Natural killer cell (primary cell): Measurements from ENCODE around the gene SH2D5. TPM values are rescaled to one million over a fixed set of nuclear protein-coding genes. Genes with fewer than 3 reads are reported as not detected.

Source experiments
- ATAC-seq, 3 donors: fragments of 150-1000 bp in 2 of 3; fragments of 200-7000 bp in 1 of 3; cut with Tn5 transposase; 1 replicate in 1 of 3; 2 replicates in 2 of 3; pipeline ENCODE4 v1.10.0; 2021; ENCODE audit warnings: mild to moderate bottlenecking in 2 of 3, moderate library complexity in 2 of 3
- DNase-seq, 2 donors: peaks; one replicate each; pipeline versions ENCODE4 v3.0.0 to v3.0.0-alpha.2; 2013 to 2021; ENCODE audit warnings: mixed read lengths in 1 of 2
- H3K27ac ChIP-seq: one replicate; pipeline ENCODE4 v1.5.1; 2013; ENCODE audit warnings: mild to moderate bottlenecking, low read length
- H3K27me3 ChIP-seq: one replicate; pipeline ENCODE4 v1.6.1; 2013; ENCODE audit warnings: low read length; ENCODE audit not compliant: control insufficient read depth, insufficient read depth
- H3K36me3 ChIP-seq: one replicate; pipeline ENCODE4 v1.6.1; 2013; ENCODE audit warnings: low read length; ENCODE audit not compliant: control insufficient read depth, insufficient read depth
- H3K4me1 ChIP-seq: one replicate; pipeline ENCODE4 v1.6.1; 2013; ENCODE audit warnings: low read length; ENCODE audit not compliant: control insufficient read depth, insufficient read depth
- H3K4me3 ChIP-seq: one replicate; pipeline ENCODE4 v1.5.1; 2013; ENCODE audit warnings: low read length
- H3K9me3 ChIP-seq: one replicate; pipeline ENCODE4 v1.6.1; 2013; ENCODE audit warnings: low read length; ENCODE audit not compliant: control insufficient read depth, insufficient read depth
- H3K27ac Mint-ChIP-seq, 2 donors: one replicate each; pipeline ENCODE4 v1.8.0; 2022; ENCODE audit warnings: mild to moderate bottlenecking in 2 of 2, mixed read lengths in 2 of 2, moderate library complexity in 1 of 2
- H3K27me3 Mint-ChIP-seq, 2 donors: one replicate each; pipeline ENCODE4 v1.8.0; 2022; ENCODE audit warnings: low read depth in 2 of 2, mixed read lengths in 2 of 2
- H3K36me3 Mint-ChIP-seq: one replicate; pipeline ENCODE4 v1.8.0; 2022; ENCODE audit warnings: mixed read lengths
- H3K4me1 Mint-ChIP-seq, 2 donors: one replicate each; pipeline ENCODE4 v1.8.0; 2022; ENCODE audit warnings: mixed read lengths in 2 of 2
- H3K4me3 Mint-ChIP-seq: one replicate; pipeline ENCODE4 v1.8.0; 2022; ENCODE audit warnings: mild to moderate bottlenecking, moderate library complexity, mixed read lengths
- H3K9me3 Mint-ChIP-seq, 2 donors: one replicate each; pipeline ENCODE4 v1.8.0; 2022; ENCODE audit warnings: mixed read lengths in 2 of 2
- WGBS: methylation state at CpG from one replicate; pipeline ENCODE4 v1.1.7; 2013; ENCODE audit warnings: missing lambda C conversion rate; ENCODE audit not compliant: insufficient coverage; 5-methylcytosine and 5-hydroxymethylcytosine counted together
- intact Hi-C: fragments of 100-400 bp; cut with micrococcal nuclease; formaldehyde crosslinking; loops from one replicate; pipeline ENCODE4 v1.14.2; 2022
- total RNA-seq, 4 donors: library from RNA; stranded (reverse); fragments of 120-200 nt in 1 of 4; gene quantifications; one replicate each; pipeline versions ENCODE4 v1.2.3 to v1.2.4, GENCODE V29; 2013 to 2022
- TF ChIP-seq, protein P1 (sequence below): fragments of 200-600 bp; IDR thresholded peaks from one replicate; pipeline ENCODE4 v1.8.0; 2022; ENCODE audit warnings: antibody characterized with exemption

SH2D5 gene
- total RNA-seq, 3 donors from 2014 or later (not counting 1 experiment from before 2014, with no cell fraction given) = not detected

DNA sequence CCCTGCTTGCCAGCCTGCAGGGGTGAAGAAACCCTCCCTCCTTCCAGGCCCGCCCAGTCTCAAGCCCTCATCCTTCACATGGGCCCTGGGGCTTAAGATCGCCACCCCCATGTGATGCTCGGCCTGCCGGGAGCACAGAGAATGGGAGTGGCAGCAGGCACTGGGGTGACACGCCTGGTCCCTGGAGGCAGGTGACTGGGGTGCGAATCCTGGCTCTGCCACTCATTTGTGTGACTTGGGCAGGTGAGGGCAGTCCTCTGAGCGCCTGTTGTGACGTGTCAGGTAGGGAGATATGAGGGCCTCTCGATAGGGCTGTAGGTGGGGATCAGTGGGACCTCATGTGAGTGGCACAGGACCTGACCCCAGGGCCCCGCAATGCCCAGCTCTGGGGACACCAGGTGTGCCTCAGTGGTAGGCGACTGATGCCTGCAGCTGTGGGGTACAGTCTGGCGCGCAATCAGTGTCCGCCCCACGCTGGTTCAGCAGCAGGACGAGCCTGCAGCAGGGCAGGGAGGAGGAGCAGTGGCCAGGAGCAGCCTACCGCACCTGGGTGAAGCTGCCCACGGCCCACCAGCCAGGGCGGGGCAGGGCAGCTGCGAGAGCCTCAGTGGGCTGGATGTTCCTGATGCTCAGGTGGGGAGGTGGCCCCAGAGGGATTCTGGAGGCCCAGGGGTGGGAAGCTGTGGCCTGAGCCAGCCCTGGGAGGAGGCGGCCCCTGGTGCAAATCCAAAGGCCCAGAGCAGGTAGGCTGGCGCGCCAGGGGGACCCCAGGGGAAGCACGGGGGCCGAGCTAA is 6.2 kb downstream of the SH2D5 start:
- intact Hi-C loops = no loop called here
- DNase-seq (no peak), ATAC-seq (no peak)
- Mint-ChIP-seq H3K27ac (no peak overlapping the region), H3K36me3 (no peaks in the 10 kb centered on the region), H3K9me3 (no peaks in the 10 kb centered on the region), H3K27me3 (peaks cover 25 to 28% of the 10 kb centered on the region in 2 donors), H3K4me3 (no peak overlapping the region), H3K4me1 (peaks cover 0 to 14% of the 10 kb centered on the region in 2 donors)
- H3K4me3 ChIP-seq = no peak overlapping the region
- H3K27me3 ChIP-seq = peaks cover 9% of the 10 kb centered on the region
- no peaks in the 10 kb centered on the region for H3K9me3 ChIP-seq
- no peaks in the 10 kb centered on the region for H3K36me3 ChIP-seq
- no peak overlapping the region for H3K27ac ChIP-seq
- peaks cover 5% of the 10 kb centered on the region for H3K4me1 ChIP-seq
- TF ChIP-seq, protein P1, sequence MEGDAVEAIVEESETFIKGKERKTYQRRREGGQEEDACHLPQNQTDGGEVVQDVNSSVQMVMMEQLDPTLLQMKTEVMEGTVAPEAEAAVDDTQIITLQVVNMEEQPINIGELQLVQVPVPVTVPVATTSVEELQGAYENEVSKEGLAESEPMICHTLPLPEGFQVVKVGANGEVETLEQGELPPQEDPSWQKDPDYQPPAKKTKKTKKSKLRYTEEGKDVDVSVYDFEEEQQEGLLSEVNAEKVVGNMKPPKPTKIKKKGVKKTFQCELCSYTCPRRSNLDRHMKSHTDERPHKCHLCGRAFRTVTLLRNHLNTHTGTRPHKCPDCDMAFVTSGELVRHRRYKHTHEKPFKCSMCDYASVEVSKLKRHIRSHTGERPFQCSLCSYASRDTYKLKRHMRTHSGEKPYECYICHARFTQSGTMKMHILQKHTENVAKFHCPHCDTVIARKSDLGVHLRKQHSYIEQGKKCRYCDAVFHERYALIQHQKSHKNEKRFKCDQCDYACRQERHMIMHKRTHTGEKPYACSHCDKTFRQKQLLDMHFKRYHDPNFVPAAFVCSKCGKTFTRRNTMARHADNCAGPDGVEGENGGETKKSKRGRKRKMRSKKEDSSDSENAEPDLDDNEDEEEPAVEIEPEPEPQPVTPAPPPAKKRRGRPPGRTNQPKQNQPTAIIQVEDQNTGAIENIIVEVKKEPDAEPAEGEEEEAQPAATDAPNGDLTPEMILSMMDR = no peak
- whole genome bisulfite sequencing = 90% methylated on average over 25 of the region's 25 CpGs

DNA sequence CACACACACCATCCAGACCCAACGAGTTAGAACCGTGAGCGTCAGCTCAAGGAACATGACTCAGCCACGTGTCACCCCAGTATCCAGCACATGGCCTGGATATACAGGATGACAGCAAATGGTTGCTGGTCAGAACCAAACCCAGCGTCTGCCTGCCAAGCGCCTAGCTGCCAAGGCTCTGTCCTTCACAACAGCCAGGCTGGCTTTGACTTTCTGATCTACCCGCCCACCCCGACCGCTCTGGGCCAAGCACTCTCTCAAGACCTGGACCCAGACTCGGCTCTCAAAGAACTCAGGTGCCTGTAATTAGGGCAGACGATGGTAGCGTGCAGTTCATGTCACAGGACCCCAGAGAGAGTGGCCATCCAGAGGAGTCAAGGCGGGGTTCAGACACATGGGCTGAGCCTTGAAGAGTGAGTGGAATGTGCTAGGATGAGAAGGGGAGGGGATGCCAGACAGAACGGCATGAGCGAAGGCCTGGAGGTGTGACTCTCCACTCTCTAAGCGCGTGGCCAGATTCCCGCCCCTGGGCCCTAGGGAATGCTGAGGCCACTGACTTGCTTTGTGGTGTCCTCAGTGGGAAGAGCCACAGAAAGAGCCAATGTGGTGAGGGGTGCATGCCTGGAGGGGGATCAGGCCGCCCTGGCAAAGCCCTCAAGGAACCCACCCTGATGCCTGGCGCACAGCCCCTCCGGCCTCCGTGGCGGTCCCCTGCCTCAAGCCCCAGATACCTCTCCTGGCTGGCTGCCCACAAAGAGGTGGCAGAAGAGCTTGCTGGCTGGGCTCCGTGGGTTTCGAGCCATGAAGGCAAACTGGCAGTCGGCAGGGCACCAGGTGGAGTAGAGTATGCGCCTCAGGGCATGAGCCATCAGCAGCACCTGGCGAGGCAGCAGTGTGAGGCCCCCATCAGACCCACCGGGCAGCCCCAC is 7.0 kb downstream of the SH2D5 start:
- Mint-ChIP-seq H3K4me1 (peaks cover 0 to 12% of the 10 kb centered on the region in 2 donors), H3K9me3 (no peaks in the 10 kb centered on the region), H3K36me3 (no peaks in the 10 kb centered on the region), H3K27ac (no peak overlapping the region), H3K4me3 (no peak overlapping the region), H3K27me3 (peaks cover 24 to 25% of the 10 kb centered on the region in 2 donors)
- TF ChIP-seq, protein P1 = no peak
- Histone ChIP-seq H3K4me3 (no peak overlapping the region), H3K36me3 (no peaks in the 10 kb centered on the region), H3K4me1 (no peaks in the 10 kb centered on the region), H3K9me3 (no peaks in the 10 kb centered on the region), H3K27me3 (peaks cover 2% of the 10 kb centered on the region), H3K27ac (no peak overlapping the region)
- intact Hi-C loops = no loop called here
- 84% methylated on average over 29 of the region's 29 CpGs for WGBS
- no peak for ATAC-seq
- no peak for DNase-seq

DNA sequence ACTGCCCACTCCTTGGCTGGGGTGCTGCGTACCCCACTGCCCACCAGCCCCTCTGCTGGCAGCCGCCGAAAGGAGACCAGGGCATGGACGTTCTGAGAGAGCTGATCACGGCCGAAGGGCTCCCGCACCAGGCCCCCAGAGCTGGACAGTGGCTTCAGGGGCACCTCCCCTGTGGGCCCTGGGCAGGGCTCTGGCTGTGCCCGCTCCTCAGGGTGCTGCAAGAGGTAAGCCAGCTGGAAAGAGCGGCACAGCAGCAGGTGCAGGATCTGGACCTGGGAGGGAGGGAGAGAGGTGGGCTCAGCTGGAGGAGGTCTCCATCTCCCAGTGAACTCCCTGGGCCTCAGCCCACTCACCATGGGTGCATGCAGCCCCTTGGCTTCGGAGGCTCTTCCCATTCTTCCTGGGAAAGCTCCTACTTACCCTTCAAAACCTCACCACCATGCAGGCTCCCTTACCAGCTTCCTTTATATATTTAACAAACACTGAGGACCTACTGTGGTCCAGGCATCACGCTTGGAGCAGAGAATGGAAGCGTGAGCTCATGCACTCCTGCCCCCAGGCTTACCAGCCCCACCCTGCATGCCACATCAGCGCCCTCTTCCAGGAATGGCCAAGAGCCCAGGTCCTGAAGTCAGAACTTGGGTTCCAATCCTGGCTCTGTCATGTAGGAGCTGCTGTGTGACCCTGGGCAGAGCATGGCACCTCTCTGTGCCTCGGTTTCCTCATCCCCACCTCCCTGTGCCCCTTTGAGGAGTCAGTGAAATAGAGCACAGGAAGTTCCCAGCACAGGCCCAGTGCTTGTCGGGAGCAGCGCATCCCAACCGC is 7.9 kb downstream of the SH2D5 start:
- Mint-ChIP-seq H3K4me3 (no peak overlapping the region), H3K27me3 (peaks cover 15 to 19% of the 10 kb centered on the region in 2 donors), H3K36me3 (no peaks in the 10 kb centered on the region), H3K27ac (no peak overlapping the region), H3K9me3 (no peaks in the 10 kb centered on the region), H3K4me1 (peaks cover 0 to 5% of the 10 kb centered on the region in 2 donors)
- Histone ChIP-seq H3K27me3 (no peaks in the 10 kb centered on the region), H3K4me1 (no peaks in the 10 kb centered on the region), H3K4me3 (no peak overlapping the region), H3K9me3 (no peaks in the 10 kb centered on the region), H3K27ac (no peak overlapping the region), H3K36me3 (no peaks in the 10 kb centered on the region)
- DNase-seq = peak in 1 of 2 donors; percentile 13
- ATAC-seq = no peak
- TF ChIP-seq, protein P1 = no peak
- WGBS = 91% methylated on average over 17 of the region's 17 CpGs
- intact Hi-C loops = no loop called here
